GM23338 (cell line): ENCODE data around the gene EIF4G3. TPM values are rescaled to one million over a fixed set of nuclear protein-coding genes. Genes with fewer than 3 reads are reported as not detected.

Experiments
- ATAC-seq: fragments of 200-7000 bp; cut with Tn5 transposase; 3 replicates; pipeline ENCODE4 v1.9.1; 2020
- DNase-seq: peaks from one replicate; pipeline ENCODE4 v3.0.0-alpha.2; 2015; ENCODE audit warnings: low spot score
- H2AFZ ChIP-seq: fragments of 200-600 bp; sonication (generic); 2 replicates; pipeline ENCODE4 v1.8.0; 2016; ENCODE audit warnings: antibody characterized with exemption, mild to moderate bottlenecking, moderate library complexity
- H3F3A ChIP-seq: fragments of 200-600 bp; sonication (generic); replicated peaks from 2 replicates; pipeline ENCODE4 v1.8.0; 2017; ENCODE audit warnings: antibody characterized with exemption, mixed run types, low read depth
- H3K27ac ChIP-seq: fragments of 200-600 bp; sonication (generic); 2 replicates; pipeline ENCODE4 v1.6.1; 2016; ENCODE audit warnings: low read depth
- H3K27me3 ChIP-seq: fragments of 200-600 bp; sonication (generic); 2 replicates; pipeline ENCODE4 v1.8.0; 2016; ENCODE audit warnings: mild to moderate bottlenecking, mixed run types, moderate library complexity; ENCODE audit not compliant: insufficient read depth
- H3K36me3 ChIP-seq: fragments of 200-600 bp; sonication (generic); 2 replicates; pipeline ENCODE4 v1.8.0; 2016; ENCODE audit warnings: mild to moderate bottlenecking; ENCODE audit not compliant: insufficient read depth
- H3K4me1 ChIP-seq: fragments of 200-600 bp; sonication (generic); 2 replicates; pipeline ENCODE4 v1.8.0; 2016; ENCODE audit warnings: mild to moderate bottlenecking, moderate library complexity; ENCODE audit not compliant: insufficient read depth
- H3K4me2 ChIP-seq: fragments of 200-600 bp; sonication (generic); 2 replicates; pipeline ENCODE4 v1.7.1; 2017; ENCODE audit warnings: mixed run types
- H3K4me3 ChIP-seq: fragments of 200-600 bp; sonication (generic); 2 replicates; pipeline ENCODE4 v1.6.1; 2016; ENCODE audit warnings: mixed run types
- H3K79me2 ChIP-seq: fragments of 200-600 bp; sonication (generic); replicated peaks from 2 replicates; pipeline ENCODE4 v1.8.0; 2017; ENCODE audit warnings: mild to moderate bottlenecking; ENCODE audit not compliant: insufficient read depth
- H3K9me2 ChIP-seq: fragments of 200-600 bp; sonication (generic); 2 replicates; pipeline ENCODE4 v1.8.0; 2017; ENCODE audit not compliant: insufficient read depth
- H4K20me1 ChIP-seq: fragments of 200-600 bp; sonication (generic); replicated peaks from 2 replicates; pipeline ENCODE4 v1.8.0; 2017; ENCODE audit warnings: mild to moderate bottlenecking; ENCODE audit not compliant: insufficient read depth
- H3K27ac Mint-ChIP-seq: 2 replicates; pipeline ENCODE4 v1.8.0; 2020; ENCODE audit warnings: inconsistent platforms, mild to moderate bottlenecking, moderate library complexity, mixed read lengths
- H3K27me3 Mint-ChIP-seq: 3 replicates; pipeline ENCODE4 v1.8.0; 2022; ENCODE audit warnings: low read depth, mild to moderate bottlenecking, moderate library complexity, mixed read lengths, inconsistent platforms; ENCODE audit not compliant: insufficient read depth, poor library complexity
- H3K36me3 Mint-ChIP-seq: 3 replicates; pipeline ENCODE4 v1.8.0; 2021; ENCODE audit warnings: low read depth, mild to moderate bottlenecking, inconsistent platforms, moderate library complexity, mixed read lengths
- H3K4me1 Mint-ChIP-seq: 3 replicates; pipeline ENCODE4 v1.8.0; 2020; ENCODE audit warnings: mild to moderate bottlenecking, inconsistent platforms, mixed read lengths
- H3K4me3 Mint-ChIP-seq: 3 replicates; pipeline ENCODE4 v1.8.0; 2021; ENCODE audit warnings: moderate library complexity, mild to moderate bottlenecking, inconsistent platforms, mixed read lengths
- H3K9me3 Mint-ChIP-seq: 3 replicates; pipeline ENCODE4 v1.8.0; 2020; ENCODE audit warnings: moderate library complexity, mild to moderate bottlenecking, inconsistent platforms, mixed read lengths
- CREB1 ChIP-seq: fragments of 250-450 bp; sonication (Bioruptor Pico); IDR thresholded peaks from 2 replicates; pipeline ENCODE4 v1.5.0; 2020; ENCODE audit warnings: low read depth, mild to moderate bottlenecking, moderate library complexity
- CTCF ChIP-seq, 2 experiments: fragments of 200-600 bp in 1 of 2; sonication (generic) in 1 of 2; conservative IDR thresholded peaks; 2 replicates each; pipeline versions ENCODE4 v1.5.1 to v1.6.1; 2016 to 2017; ENCODE audit warnings: antibody characterized with exemption in 2 of 2, low read depth in 2 of 2, mild to moderate bottlenecking in 2 of 2, moderate library complexity in 1 of 2
- ETS1 ChIP-seq: IDR thresholded peaks from 2 replicates; pipeline ENCODE4 v1.6.1; 2016; ENCODE audit warnings: antibody characterized with exemption
- EZH2 ChIP-seq: fragments of 200-600 bp; sonication (generic); IDR thresholded peaks from one replicate; pipeline ENCODE4 v1.8.0; 2017; ENCODE audit warnings: antibody characterized with exemption, mild to moderate bottlenecking, low read depth; ENCODE audit not compliant: unreplicated experiment
- EZH2phosphoT487 ChIP-seq: fragments of 200-600 bp; sonication (generic); IDR thresholded peaks from one replicate; pipeline ENCODE4 v1.8.1; 2018; ENCODE audit warnings: antibody characterized with exemption; ENCODE audit not compliant: unreplicated experiment
- JUNB ChIP-seq: IDR thresholded peaks from one replicate; pipeline ENCODE4 v1.6.1; 2016; ENCODE audit warnings: antibody characterized with exemption; ENCODE audit not compliant: unreplicated experiment
- NANOG ChIP-seq: IDR thresholded peaks from 2 replicates; pipeline ENCODE4 v1.6.1; 2016; ENCODE audit warnings: antibody characterized with exemption, borderline replicate concordance
- POLR2AphosphoS5 ChIP-seq: IDR thresholded peaks from 2 replicates; pipeline ENCODE4 v1.6.1; 2016; ENCODE audit warnings: antibody characterized with exemption, low read depth
- REST ChIP-seq: IDR thresholded peaks from one replicate; pipeline ENCODE4 v1.6.1; 2018; ENCODE audit warnings: antibody characterized with exemption; ENCODE audit not compliant: unreplicated experiment
- STAT1 ChIP-seq: IDR thresholded peaks from one replicate; pipeline ENCODE4 v1.6.1; 2016; ENCODE audit warnings: antibody characterized with exemption; ENCODE audit not compliant: unreplicated experiment
- ZNF114 ChIP-seq: fragments of 250-450 bp; sonication (Bioruptor Pico); IDR thresholded peaks from 2 replicates; pipeline ENCODE4 v1.5.0; 2020; ENCODE audit warnings: mild to moderate bottlenecking, moderate library complexity
- ZNF331 ChIP-seq: fragments of 250-450 bp; sonication (Bioruptor Pico); IDR thresholded peaks from 2 replicates; pipeline ENCODE4 v1.5.0; 2020; ENCODE audit warnings: low read depth, mild to moderate bottlenecking, moderate library complexity
- ZNF462 ChIP-seq: fragments of 250-450 bp; sonication (Bioruptor Pico); IDR thresholded peaks from 2 replicates; pipeline ENCODE4 v1.5.0; 2020; ENCODE audit warnings: mild to moderate bottlenecking, moderate library complexity
- polyA plus RNA-seq: library from polyadenylated mRNA; unstranded; fragments of >200 nt; fragmentation: Nextera tagmentation; extraction: Ambion mirVana; gene quantifications from 2 replicates; pipeline ENCODE4 v1.2.1, GENCODE V29; 2016
- total RNA-seq: library from RNA; depleted of rRNA; stranded (reverse); fragments of >200 nt; shearing (Covaris generic); gene quantifications from 2 replicates; pipeline ENCODE4 v1.2.3, GENCODE V29; 2014

The EIF4G3 gene
- total and polyA plus RNA-seq, 2 experiments from 2014 or later, result 37.9 to 68.1 TPM

GRCh38 chr1:20896826-20897225, 279.9 kb downstream of the EIF4G3 start:
- Histone ChIP-seq H3K4me3 (no peak overlapping the region), H3K36me3 (peaks cover 3% of the 10 kb centered on the region; the same call in 1 of the 2 replicates), H3K4me1 (no peaks in the 10 kb centered on the region), H2AFZ (no peak overlapping the region), H4K20me1 (0 out of 2 replicates have a peak, but pooled peaks cover 7% of the 10 kb centered on the region), H3K9me2 (no peaks in the 10 kb centered on the region), H3K27ac (no peak overlapping the region), H3K27me3 (no peaks in the 10 kb centered on the region), H3F3A (no peaks in the 10 kb centered on the region), H3K79me2 (no peaks in the 10 kb centered on the region), H3K4me2 (no peak overlapping the region)
- Mint-ChIP-seq H3K27ac (no peak overlapping the region), H3K4me1 (no peaks in the 10 kb centered on the region), H3K9me3 (no peaks in the 10 kb centered on the region), H3K4me3 (no peak overlapping the region), H3K36me3 (peaks cover 30% of the 10 kb centered on the region; the same call in 2 of the 3 replicates), H3K27me3 (no peaks in the 10 kb centered on the region)
- no peak for TF ChIP-seq ZNF331 (CRISPR knock-in tag)
- TF ChIP-seq EZH2, result no peak
- no peak for TF ChIP-seq ZNF462 (CRISPR knock-in tag)
- TF ChIP-seq ZNF114 (CRISPR knock-in tag), result no peak
- TF ChIP-seq CTCF (conservative IDR thresholded peaks at IDR 0.05; ENCODE audit: low read depth in 2 of 2), result no peak
- no peak for TF ChIP-seq EZH2phosphoT487
- no peak for TF ChIP-seq POLR2AphosphoS5
- TF ChIP-seq JUNB, result no peak
- no peak for TF ChIP-seq CREB1
- TF ChIP-seq ETS1, result no peak
- no peak for TF ChIP-seq REST
- no peak for TF ChIP-seq NANOG
- no peak for TF ChIP-seq STAT1
- ATAC-seq (no peak), DNase-seq (no peak)
